Neural cell (in vitro differentiated cells): Measurements from ENCODE around the gene DENND2A. TPM values are rescaled to one million over a fixed set of nuclear protein-coding genes. Genes with fewer than 3 reads are reported as not detected.
"Not testable (repeated sequence)": the region's sequence is repeated elsewhere in the genome, so short reads cannot be mapped to it uniquely, and the experiment has no call there.

Source experiments
- H2AFZ ChIP-seq: fragments of 200-600, 300-800 bp; sonication (generic), shearing (Covaris generic); 2 replicates; pipeline ENCODE4 v1.6.0; 2014; ENCODE audit warnings: low read depth, mild to moderate bottlenecking, antibody characterized with exemption, low read length, moderate library complexity
- H3F3A ChIP-seq: fragments of 200-600 bp; shearing (Covaris generic); 2 replicates; pipeline ENCODE4 v1.6.1; 2016; ENCODE audit warnings: mild to moderate bottlenecking, moderate library complexity, mixed read lengths, antibody characterized with exemption, low read length; ENCODE audit not compliant: insufficient read depth, poor library complexity, severe bottlenecking
- H3K27ac ChIP-seq: fragments of 200-600, 300-800 bp; sonication (generic), shearing (Covaris generic); 2 replicates; pipeline ENCODE4 v1.5.1; 2014; ENCODE audit warnings: mild to moderate bottlenecking, low read length, moderate library complexity
- H3K27me3 ChIP-seq: fragments of 300-800, 200-600 bp; sonication (generic), shearing (Covaris generic); 2 replicates; pipeline ENCODE4 v1.6.0; 2014; ENCODE audit warnings: mild to moderate bottlenecking, low read depth, low read length, moderate library complexity; ENCODE audit not compliant: insufficient read depth
- H3K36me3 ChIP-seq: fragments of 300-800, 200-600 bp; sonication (generic), shearing (Covaris generic); 2 replicates; pipeline ENCODE4 v1.5.1; 2014; ENCODE audit warnings: mild to moderate bottlenecking, antibody characterized with exemption, low read length, moderate library complexity; ENCODE audit not compliant: insufficient read depth
- H3K4me2 ChIP-seq: fragments of 300-800, 200-600 bp; sonication (generic), shearing (Covaris generic); 2 replicates; pipeline ENCODE4 v1.6.0; 2014; ENCODE audit warnings: mild to moderate bottlenecking, low read length
- H3K4me3 ChIP-seq: fragments of 300-800, 200-600 bp; sonication (generic), shearing (Covaris generic); 2 replicates; pipeline ENCODE4 v1.5.1; 2014; ENCODE audit warnings: mild to moderate bottlenecking, low read length, moderate library complexity
- H3K79me2 ChIP-seq: fragments of 200-600 bp; shearing (Covaris generic); replicated peaks from 2 replicates; pipeline ENCODE4 v1.6.0; 2014; ENCODE audit warnings: mild to moderate bottlenecking, low read length, moderate library complexity; ENCODE audit not compliant: insufficient read depth
- H3K9ac ChIP-seq: fragments of 300-800, 200-600 bp; sonication (generic), shearing (Covaris generic); 2 replicates; pipeline ENCODE4 v1.6.1; 2016; ENCODE audit warnings: mild to moderate bottlenecking, low read length, mixed read lengths
- H3K9me2 ChIP-seq: fragments of 200-600 bp; shearing (Covaris generic); 2 replicates; pipeline ENCODE4 v1.6.1; 2016; ENCODE audit warnings: mild to moderate bottlenecking, low read length, mixed read lengths; ENCODE audit not compliant: insufficient read depth
- H3K9me3 ChIP-seq: fragments of 200-600, 300-800 bp; sonication (generic), shearing (Covaris generic); 2 replicates; pipeline ENCODE4 v1.6.1; 2016; ENCODE audit warnings: mild to moderate bottlenecking, mixed run types, low read length, moderate library complexity, mixed read lengths
- H4K20me1 ChIP-seq: fragments of 200-600 bp; shearing (Covaris generic); 2 replicates; pipeline ENCODE4 v1.6.1; 2016; ENCODE audit warnings: mild to moderate bottlenecking, mixed run types; ENCODE audit not compliant: insufficient read depth
- CTCF ChIP-seq: fragments of 450-650 bp; IDR thresholded peaks from 2 replicates; pipeline ENCODE4 v1.5.1; 2014; ENCODE audit warnings: antibody characterized with exemption, mild to moderate bottlenecking, moderate library complexity; ENCODE audit not compliant: poor library complexity, severe bottlenecking
- EP300 ChIP-seq: fragments of 450-650 bp; conservative IDR thresholded peaks from 2 replicates; pipeline ENCODE4 v1.6.1; 2014; ENCODE audit warnings: antibody characterized with exemption, mild to moderate bottlenecking, moderate library complexity; ENCODE audit not compliant: poor library complexity, severe bottlenecking
- EZH2 ChIP-seq: fragments of 200-600, 300-800 bp; shearing (Covaris generic), sonication (generic); IDR thresholded peaks from 2 replicates; pipeline ENCODE4 v1.6.1; 2014; ENCODE audit warnings: antibody characterized with exemption, low read length, borderline replicate concordance, mild to moderate bottlenecking; ENCODE audit not compliant: insufficient read depth, poor library complexity, severe bottlenecking
- MXI1 ChIP-seq: fragments of 450-650 bp; conservative IDR thresholded peaks from 2 replicates; pipeline ENCODE4 v1.6.1; 2014; ENCODE audit warnings: antibody characterized with exemption, mild to moderate bottlenecking; ENCODE audit not compliant: poor library complexity, severe bottlenecking
- POLR2AphosphoS5 ChIP-seq: IDR thresholded peaks from 2 replicates; pipeline ENCODE4 v1.6.1; 2012
- RAD21 ChIP-seq: fragments of 450-650 bp; conservative IDR thresholded peaks from 2 replicates; pipeline ENCODE4 v1.6.1; 2014; ENCODE audit warnings: antibody characterized with exemption, mild to moderate bottlenecking, moderate library complexity
- REST ChIP-seq: IDR thresholded peaks from 2 replicates; pipeline ENCODE4 v1.6.1; 2012; ENCODE audit warnings: borderline replicate concordance
- SMC3 ChIP-seq: fragments of 450-650 bp; conservative IDR thresholded peaks from 2 replicates; pipeline ENCODE4 v1.6.1; 2014; ENCODE audit warnings: antibody characterized with exemption, mild to moderate bottlenecking, moderate library complexity; ENCODE audit not compliant: poor library complexity
- TAF1 ChIP-seq: IDR thresholded peaks from 2 replicates; pipeline ENCODE4 v1.6.1; 2012; ENCODE audit warnings: low read depth
- polyA plus RNA-seq: library from polyadenylated mRNA; depleted of rRNA; stranded (reverse); fragments of >200 nt; gene quantifications from 2 replicates; pipeline ENCODE4 v1.2.3, GENCODE V29; 2014

Gene DENND2A
- polyA plus RNA-seq, 1 donor from 2014 or later = 21.7 TPM

DNA sequence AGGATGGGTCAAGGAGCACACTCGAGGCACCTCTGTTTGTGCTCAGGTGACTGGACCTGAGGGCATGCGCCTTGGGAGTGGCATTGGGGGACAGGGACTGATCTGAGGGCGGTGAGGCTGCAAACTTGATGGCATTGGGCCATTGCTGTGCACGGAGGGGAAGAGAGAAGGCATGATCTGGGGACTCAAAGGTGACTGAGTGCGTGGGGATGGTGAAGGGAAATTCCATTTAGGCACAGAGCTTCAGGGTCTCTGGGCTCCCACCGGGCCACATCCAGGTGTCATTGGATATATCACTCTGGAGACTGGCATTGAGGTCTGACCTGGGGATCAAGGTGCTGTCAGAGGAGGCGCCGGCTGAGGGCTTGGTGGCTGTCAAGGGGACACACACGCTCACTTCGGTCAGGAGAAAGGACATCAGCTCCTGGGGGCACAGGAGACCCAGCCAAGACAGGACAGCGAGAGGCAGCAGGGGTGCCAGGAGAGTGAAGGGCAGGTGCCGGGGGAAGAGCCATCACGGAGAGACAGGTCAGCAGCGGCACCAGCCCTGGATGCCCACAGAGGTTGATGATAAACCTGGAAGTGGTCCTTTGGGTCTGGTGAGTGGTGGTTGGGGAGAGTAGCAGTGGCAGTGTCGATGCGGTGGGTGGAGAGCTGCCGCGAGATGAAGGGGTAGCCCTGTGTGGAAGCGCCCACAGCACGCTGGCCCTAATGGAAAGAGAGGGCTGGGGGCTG is 37.6 kb upstream of the DENND2A start:
- H3K79me2 ChIP-seq = no peaks in the 10 kb centered on the region
- H3K9me3 ChIP-seq = no peaks in the 10 kb centered on the region
- H3K4me3 ChIP-seq = no peak overlapping the region
- no peaks in the 10 kb centered on the region for H3K36me3 ChIP-seq
- H2AFZ ChIP-seq = no peak overlapping the region
- H4K20me1 ChIP-seq = no peaks in the 10 kb centered on the region
- no peak overlapping the region for H3K27ac ChIP-seq
- TF ChIP-seq RAD21 (no peak), MXI1 (no peak), EZH2 (no peak), TAF1 (no peak), CTCF (no peak), SMC3 (no peak)
- H3K27me3 ChIP-seq = peaks cover 6% of the 10 kb centered on the region
- no peaks in the 10 kb centered on the region for H3F3A ChIP-seq
- H3K4me2 ChIP-seq = no peak overlapping the region
- H3K9ac ChIP-seq = no peak overlapping the region
- H3K9me2 ChIP-seq = no peaks in the 10 kb centered on the region

DNA sequence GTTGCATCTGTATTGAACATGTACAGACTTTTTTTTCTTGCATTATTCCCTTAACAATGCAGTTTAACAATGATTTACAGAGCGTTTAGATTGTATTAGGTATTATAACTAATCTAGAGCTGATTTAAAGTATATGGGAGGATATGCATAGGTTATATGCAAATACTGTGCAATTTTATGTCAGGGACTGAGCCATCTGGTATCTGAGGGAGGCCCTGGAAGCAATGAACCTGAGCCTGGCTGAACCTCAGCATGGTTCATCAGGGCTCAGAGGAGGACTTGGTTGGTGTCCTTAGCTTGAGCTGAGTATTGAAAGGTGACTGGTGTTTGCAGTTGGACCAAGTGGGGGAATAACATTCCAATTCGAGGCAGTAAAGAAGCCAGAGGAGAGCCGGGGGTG is 36.9 kb upstream of the DENND2A start:
- Histone ChIP-seq H3K79me2 (no peaks in the 10 kb centered on the region), H3K4me3 (no peak overlapping the region), H4K20me1 (no peaks in the 10 kb centered on the region), H2AFZ (no peak overlapping the region), H3K27me3 (peaks cover 7% of the 10 kb centered on the region), H3K9ac (no peak overlapping the region), H3K4me2 (no peak overlapping the region), H3K9me3 (no peaks in the 10 kb centered on the region), H3F3A (no peaks in the 10 kb centered on the region), H3K36me3 (no peaks in the 10 kb centered on the region), H3K27ac (no peak overlapping the region), H3K9me2 (no peaks in the 10 kb centered on the region)
- no peak for TF ChIP-seq POLR2AphosphoS5
- TF ChIP-seq EP300 = no peak
- no peak for TF ChIP-seq REST
- TF ChIP-seq TAF1 = no peak
- no peak for TF ChIP-seq CTCF
- TF ChIP-seq EZH2 = no peak
- TF ChIP-seq RAD21 = no peak
- TF ChIP-seq SMC3 = no peak
- no peak for TF ChIP-seq MXI1

- not testable (repeated sequence) for H4K20me1 ChIP-seq, H3F3A ChIP-seq, H3K4me2 ChIP-seq, H3K9me3 ChIP-seq, H3K79me2 ChIP-seq, H3K36me3 ChIP-seq, H3K27ac ChIP-seq, H2AFZ ChIP-seq, H3K9ac ChIP-seq, H3K4me3 ChIP-seq, H3K9me2 ChIP-seq
- peaks cover 12% of the 10 kb centered on the region for H3K27me3 ChIP-seq
Observed at GRCh38 chr7:140676956-140677355, 36.3 kb upstream of the DENND2A start.
